Fibroblast of the aortic adventitia (primary cell): Measurements from ENCODE around the gene BTBD10. TPM values are rescaled to one million over a fixed set of nuclear protein-coding genes. Genes with fewer than 3 reads are reported as not detected.

Source experiments
- DNase-seq: peaks from one replicate; pipeline ENCODE4 v3.0.0-alpha.2; 2010; ENCODE audit warnings: low read depth
- H3K4me3 ChIP-seq: 2 replicates; pipeline ENCODE4 v1.5.1; 2011; ENCODE audit warnings: low read depth, mild to moderate bottlenecking, control low read depth, low read length, moderate library complexity
- CTCF ChIP-seq: IDR thresholded peaks from 2 replicates; pipeline ENCODE4 v1.5.1; 2011; ENCODE audit warnings: mild to moderate bottlenecking, low read length, control low read depth, inconsistent platforms; ENCODE audit not compliant: insufficient read depth
- total RNA-seq: library from RNA; depleted of rRNA; stranded (reverse); fragments of >200 nt; gene quantifications from 2 replicates; pipeline ENCODE4 v1.2.3, GENCODE V29; 2012; ENCODE audit warnings: low replicate concordance

BTBD10 gene
- total RNA-seq, 1 donor = 56.3 TPM

GRCh38 chr11:13465909-13466371, 2.9 kb upstream of the BTBD10 start:
- H3K4me3 ChIP-seq = no peak overlapping the region
- DNase-seq = peak; percentile 64
- TF ChIP-seq CTCF = peak; percentile 61

DNA sequence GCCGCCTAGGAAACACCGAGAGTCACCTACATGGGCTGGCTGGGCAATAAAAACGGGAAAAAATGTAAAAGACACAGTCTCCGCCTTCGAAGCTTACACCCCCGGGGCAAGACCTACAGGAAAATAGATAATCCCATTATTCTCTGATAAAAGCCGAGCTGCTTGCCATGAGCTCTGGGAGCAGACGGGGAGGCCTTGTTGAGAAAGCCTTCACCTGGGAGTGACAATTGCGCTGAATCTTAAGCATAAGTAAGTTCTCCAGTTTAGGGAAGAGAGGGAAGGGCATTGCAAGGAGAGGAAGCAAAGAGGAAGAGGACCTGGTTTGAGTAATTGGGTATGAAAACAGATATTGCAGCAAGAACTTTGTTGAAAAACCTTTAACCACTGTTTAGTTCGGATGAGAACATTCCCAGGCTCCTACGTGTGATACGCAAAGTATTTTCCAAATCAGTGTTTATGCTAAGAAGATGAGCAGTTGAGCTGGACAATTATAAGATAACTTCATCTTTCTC, 813 bp upstream of the BTBD10 start:
- no peak for DNase-seq
- TF ChIP-seq CTCF = no peak
- H3K4me3 ChIP-seq = peak overlapping the region; percentile 94

DNA sequence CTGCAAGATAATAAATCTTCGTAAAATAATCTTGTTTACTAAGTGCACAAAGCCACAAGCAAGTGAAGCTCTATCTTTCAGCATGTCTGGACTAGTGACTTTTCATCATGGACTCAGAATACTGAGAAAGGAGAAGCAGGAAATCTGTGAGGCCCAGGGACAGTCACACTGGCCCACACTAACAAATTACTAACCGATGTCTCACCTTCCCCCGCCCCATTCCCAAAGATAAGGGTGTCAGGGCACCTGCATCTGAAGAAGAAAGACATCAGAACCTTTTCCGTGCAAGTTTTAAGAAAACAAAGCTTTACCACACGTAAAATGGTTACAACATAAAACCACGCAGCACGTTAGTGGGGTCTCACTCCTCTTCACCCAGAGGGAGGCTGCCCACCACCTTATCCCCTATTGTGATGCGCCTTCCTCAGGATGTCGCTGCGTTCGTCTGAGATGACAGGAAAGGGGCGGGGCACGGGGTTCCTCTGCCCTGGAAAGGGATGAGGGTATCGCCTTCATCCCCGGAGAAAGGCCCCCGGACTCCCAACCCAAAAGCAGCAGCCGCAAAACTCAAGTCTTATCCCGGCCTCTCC, 616 bp downstream of the BTBD10 start:
- no peak for TF ChIP-seq CTCF
- peak overlapping the region; percentile 94 for H3K4me3 ChIP-seq
- DNase-seq = peak; percentile 31

DNA sequence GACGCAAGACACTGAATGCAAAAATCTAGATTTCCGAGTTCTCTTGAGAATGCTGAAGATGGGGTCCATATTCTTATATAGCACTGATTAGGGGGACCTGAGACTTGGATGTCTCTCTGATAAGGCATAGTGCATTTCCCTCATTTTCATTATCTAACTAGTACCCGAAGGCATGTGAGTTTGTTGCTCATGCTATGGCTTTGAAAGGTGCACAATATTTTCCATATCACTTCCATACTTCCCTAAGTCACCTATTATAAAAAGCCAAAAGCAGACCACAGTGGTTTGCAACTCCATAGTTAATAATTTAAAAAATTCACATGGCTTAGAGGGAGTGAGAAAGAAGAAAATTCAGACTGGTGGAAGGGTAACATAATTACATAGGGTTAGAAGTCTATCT, 1.7 kb downstream of the BTBD10 start:
- no peak for DNase-seq
- no peak for TF ChIP-seq CTCF
- peak overlapping the region; percentile 94 for H3K4me3 ChIP-seq

GRCh38 chr11:13450832-13451397, 12.1 kb downstream of the BTBD10 start:
- no peak for TF ChIP-seq CTCF

GRCh38 chr11:13449522-13449921, 13.5 kb downstream of the BTBD10 start:
- DNase-seq = no peak

More at GRCh38 chr11:13450832-13451397, 12.1 kb downstream of the BTBD10 start:
- no peak overlapping the region for H3K4me3 ChIP-seq
- DNase-seq = no peak

More at GRCh38 chr11:13449522-13449921, 13.5 kb downstream of the BTBD10 start:
- H3K4me3 ChIP-seq = no peak overlapping the region
- no peak for TF ChIP-seq CTCF
